Activated CD8-positive, alpha-beta memory T cell treated with anti-CD3 and anti-CD28 coated beads for 4 hours (primary cell): ENCODE data around the gene ETFB.

ENCODE experiments used
- DNase-seq, 2 donors: peaks; one replicate each; pipeline ENCODE4 v3.0.0-alpha.2; 2020; ENCODE audit warnings: low read depth in 2 of 2

The ETFB gene

GRCh38 chr19:51372649-51373504, 6.7 kb upstream of the ETFB start, which contains the start of gene NKG7:
TSS of gene NKG7 (minus strand) at chr19:51372654. CDS start at chr19:51372535, 119 bp downstream.
- DNase-seq = peak; percentile 76 to 89

GRCh38 chr19:51372021-51372648, 5.9 kb upstream of the ETFB start:
- DNase-seq = no peak

GRCh38 chr19:51371186-51371690, 5.0 kb upstream of the ETFB start:
- DNase-seq = no peak

- DNase-seq = no peak
Measured at GRCh38 chr19:51370230-51370629, 4.0 kb upstream of the ETFB start.

GRCh38 chr19:51368366-51369282, 2.4 kb upstream of the ETFB start, which contains the start of gene CLDND2:
TSS of gene CLDND2 (minus strand) at chr19:51369003. CDS start at chr19:51368577, 426 bp downstream.
- no peak for DNase-seq

GRCh38 chr19:51367565-51368365, 1.6 kb upstream of the ETFB start:
- DNase-seq = peak; percentile 95 to 97

GRCh38 chr19:51367255-51367564, 1.0 kb upstream of the ETFB start:
- DNase-seq = no peak

GRCh38 chr19:51366389-51367254, 434 bp upstream of the ETFB start:
- DNase-seq = peak; percentile 81 to 91

- no peak for DNase-seq
Measured at GRCh38 chr19:51365211-51365964, 800 bp downstream of the ETFB start.

GRCh38 chr19:51364200-51365106, 1.7 kb downstream of the ETFB start:
- DNase-seq = no peak

GRCh38 chr19:51361239-51361638, 4.9 kb downstream of the ETFB start:
- no peak for DNase-seq

- DNase-seq = no peak
Measured at GRCh38 chr19:51359294-51359693, 6.9 kb downstream of the ETFB start.

- DNase-seq = no peak
Measured at GRCh38 chr19:51357952-51358351, 8.2 kb downstream of the ETFB start.

GRCh38 chr19:51356159-51356801, 9.9 kb downstream of the ETFB start:
- DNase-seq = no peak

- no peak for DNase-seq
Measured at GRCh38 chr19:51354742-51355148, 11.4 kb downstream of the ETFB start.

GRCh38 chr19:51354103-51354741, 12.0 kb downstream of the ETFB start:
- DNase-seq = no peak

GRCh38 chr19:51352783-51353360, 13.3 kb downstream of the ETFB start:
- DNase-seq = no peak
